Activated gamma-delta T cell treated with anti-CD3 and anti-CD28 coated beads, Interleukin-2, amount 50 U/mL, for 16 hours (primary cell): ENCODE data around the gene DENND1B.

Experiments used
- DNase-seq: peaks from one replicate; pipeline ENCODE4 v3.0.0-alpha.2; 2020; ENCODE audit warnings: low read depth

DENND1B gene

DNA sequence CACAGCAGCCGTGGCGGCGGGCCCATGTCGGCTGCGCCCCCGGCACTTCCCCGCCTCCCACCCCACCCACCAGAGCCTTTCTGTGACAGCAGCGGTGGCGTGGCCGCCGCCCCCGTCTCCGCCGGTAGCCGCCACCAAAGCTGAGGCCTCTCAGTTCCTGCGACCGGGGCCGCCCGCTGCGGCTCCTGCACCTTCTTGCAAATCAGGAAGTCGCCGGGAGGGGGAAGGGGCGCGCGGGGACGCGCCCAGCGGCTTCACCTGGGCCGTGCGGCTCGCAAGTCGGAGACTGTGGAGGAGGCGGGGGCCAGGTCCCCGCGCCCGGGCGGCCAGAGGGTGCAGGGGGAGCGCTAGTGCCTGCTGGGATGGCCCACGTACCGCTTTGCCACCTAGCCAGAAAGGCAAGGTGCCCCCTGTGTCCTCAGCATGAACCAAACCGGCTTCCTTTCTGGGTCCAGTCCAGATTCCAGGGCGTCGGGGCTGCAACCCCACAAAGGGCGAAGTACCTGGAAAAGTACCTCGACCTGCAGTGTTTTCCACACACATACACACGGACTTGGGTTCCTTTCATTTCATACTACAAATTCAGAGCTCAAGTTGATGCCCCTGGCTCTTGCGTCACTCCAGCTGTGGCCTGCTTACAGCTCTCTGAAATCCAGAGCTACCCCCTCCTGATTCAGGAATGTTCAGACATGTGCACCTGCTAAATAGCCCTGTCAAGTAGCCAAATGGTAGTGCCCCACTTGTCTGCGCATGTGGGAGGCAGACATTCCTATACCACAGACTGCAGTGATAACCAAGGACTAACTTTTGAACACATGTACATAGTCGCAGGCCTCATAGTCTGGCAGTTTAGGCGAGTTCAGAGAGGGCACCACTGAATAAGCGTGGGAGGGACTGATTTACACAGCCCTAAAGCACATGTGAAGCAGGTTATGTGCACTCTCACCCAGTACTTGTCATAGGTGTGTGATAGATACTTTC lies at the start of gene DENND1B:
Gene DENND1B (minus strand): TSS at position 199 of the 981 bp plus-strand sequence. CDS start 325 bp downstream, outside the sequence.
- peak; percentile 68 for DNase-seq

DNA sequence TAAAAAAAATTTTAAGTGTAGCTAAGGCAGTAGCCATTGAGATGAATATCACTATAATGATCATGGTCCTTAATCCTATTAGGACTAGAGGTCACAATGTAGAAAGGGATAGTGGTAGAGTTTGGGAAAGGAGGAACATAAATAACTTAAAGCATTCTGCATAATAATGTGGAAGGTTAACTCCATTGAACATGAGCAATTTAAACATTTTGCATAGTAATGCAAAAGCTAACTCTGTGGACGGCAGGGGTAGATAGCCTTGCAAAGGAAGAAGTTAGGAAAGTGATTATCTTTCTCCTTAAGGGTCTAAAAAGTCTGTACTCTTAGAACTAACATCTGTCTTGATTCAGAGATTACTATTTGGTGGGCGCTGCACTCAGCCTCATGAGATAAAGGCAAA lies 39.0 kb upstream of the DENND1B start:
- DNase-seq = no peak

- DNase-seq = no peak
These were observed 38.5 kb upstream of the DENND1B start for GRCh38 chr1:197813741-197814140.

DNA sequence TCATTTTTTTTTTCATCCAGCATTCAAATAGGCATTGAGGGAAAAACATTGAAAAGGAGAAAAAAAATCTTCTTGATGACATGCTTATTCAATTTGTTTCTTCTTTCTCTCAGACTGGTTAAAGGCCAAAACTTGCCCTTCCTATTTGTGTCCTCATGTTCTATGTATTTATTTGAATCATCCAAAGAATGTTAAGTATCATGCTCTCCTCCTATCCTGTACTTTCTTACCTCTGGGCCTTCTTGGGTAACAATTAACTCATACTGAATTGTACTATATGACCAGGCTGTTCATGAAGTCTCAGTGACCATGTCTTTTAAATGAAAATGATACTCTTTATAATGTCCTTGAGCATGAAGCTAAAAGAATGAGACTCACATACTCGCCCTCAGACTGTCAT lies 36.5 kb upstream of the DENND1B start:
- no peak for DNase-seq

- no peak for DNase-seq
These were observed 35.5 kb upstream of the DENND1B start for GRCh38 chr1:197810812-197811211.

- DNase-seq = no peak
These were observed 33.6 kb upstream of the DENND1B start for GRCh38 chr1:197808880-197809279.

GRCh38 chr1:197807739-197808453 lies 32.6 kb upstream of the DENND1B start:
- DNase-seq = no peak

DNA sequence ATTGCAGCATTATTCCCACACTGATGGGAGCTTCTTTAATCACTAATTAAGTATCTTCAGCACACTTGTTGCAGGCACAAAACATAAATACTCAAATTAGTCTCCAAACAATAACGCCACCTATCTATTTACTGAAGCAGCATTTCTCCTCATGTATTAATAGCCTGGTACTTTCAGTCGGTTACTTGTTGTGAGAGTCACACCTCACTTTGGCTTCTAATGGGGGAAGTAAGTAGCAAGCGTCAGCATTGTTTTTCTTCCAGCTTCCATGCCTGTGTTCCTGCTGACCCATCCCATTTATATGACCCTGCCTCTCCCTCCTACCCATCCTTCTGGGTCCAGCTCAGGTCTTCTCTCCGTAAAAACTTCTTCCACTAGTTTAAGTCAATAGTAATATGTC lies 31.9 kb upstream of the DENND1B start:
- DNase-seq = no peak

- DNase-seq = no peak
These were observed 31.4 kb upstream of the DENND1B start for GRCh38 chr1:197806718-197807117.

DNA sequence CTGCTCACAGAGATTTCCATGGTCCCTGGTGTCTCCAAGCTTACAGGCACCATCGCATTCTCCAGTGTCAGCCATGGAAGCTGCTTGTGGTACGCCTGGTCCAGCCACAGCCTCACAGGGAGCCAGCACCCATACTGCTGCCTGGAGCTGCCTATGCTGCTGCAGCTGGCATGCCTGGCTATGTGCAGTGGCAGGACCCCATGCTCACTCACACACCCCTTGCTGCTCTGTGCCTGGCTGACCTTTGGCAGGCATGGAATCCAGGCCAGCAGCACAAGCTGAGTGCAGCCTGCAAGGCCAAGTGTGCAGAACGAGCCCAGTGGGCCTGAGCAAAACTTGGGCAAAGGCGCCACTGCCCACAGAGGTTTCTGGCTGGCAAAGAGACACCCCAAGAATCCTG lies 26.4 kb upstream of the DENND1B start:
- DNase-seq = no peak

DNA sequence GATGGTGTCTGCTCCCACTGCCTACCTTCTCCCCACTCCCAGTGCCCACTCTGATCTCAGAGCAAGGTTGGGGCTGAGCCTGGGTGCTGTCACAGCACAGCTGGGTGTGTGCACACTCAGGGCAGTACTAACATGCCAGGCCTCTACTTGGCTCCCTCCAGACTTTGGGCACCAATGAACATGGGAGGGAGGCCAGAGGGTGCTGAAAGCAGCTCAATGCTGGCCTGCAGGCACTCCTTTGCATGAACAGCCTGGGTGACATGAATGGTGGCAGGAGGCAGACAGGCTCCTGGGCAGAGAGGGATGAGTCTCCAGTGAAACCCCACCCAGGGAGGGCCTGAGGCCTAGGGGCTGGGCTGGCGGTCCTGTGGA lies 25.8 kb upstream of the DENND1B start:
- no peak for DNase-seq

- no peak for DNase-seq
These were observed 25.3 kb upstream of the DENND1B start for GRCh38 chr1:197800379-197801110.

DNA sequence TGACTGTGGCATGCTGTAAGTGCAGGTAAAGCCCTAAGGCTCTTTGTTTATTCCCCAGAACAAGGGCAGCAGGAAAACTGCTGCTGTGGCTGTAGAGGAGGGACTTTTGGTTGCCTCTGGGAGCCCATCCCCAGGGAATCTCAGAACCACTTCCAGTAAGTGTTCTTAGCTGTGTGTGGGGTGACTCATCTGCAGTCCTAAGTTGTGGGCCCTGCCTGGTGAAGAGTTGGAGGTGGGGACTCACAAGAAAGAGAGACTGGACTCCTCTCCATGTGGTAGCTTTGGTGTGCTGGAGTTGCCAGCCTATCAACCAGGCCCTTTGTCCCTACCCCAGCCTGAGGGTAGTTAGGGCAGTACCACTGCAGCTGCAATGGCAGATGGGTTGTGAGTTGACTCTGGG lies 24.0 kb upstream of the DENND1B start:
- no peak for DNase-seq

- DNase-seq = no peak
These were observed 23.2 kb upstream of the DENND1B start for GRCh38 chr1:197798492-197798891.

DNA sequence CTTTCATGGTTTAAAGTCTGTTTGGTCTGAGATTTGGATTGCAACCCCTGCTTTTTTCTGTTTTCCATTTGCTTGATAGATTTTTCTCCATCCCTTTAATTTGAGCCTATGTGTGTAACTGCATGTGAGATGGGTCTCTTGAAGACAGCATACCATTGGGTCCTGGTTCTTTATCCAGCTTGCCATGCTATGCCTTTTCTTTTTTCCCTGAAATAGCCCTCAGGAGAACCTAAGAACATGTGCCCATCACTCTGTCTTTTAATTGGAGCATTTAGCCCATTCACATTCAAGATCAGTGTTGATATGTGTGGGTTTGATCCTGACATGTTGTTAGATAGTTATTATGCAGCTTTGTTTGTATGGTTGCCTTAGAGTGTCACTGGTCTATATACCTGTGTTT lies 21.7 kb upstream of the DENND1B start:
- DNase-seq = no peak

GRCh38 chr1:197788741-197789739 lies 13.8 kb upstream of the DENND1B start:
- no peak for DNase-seq

DNA sequence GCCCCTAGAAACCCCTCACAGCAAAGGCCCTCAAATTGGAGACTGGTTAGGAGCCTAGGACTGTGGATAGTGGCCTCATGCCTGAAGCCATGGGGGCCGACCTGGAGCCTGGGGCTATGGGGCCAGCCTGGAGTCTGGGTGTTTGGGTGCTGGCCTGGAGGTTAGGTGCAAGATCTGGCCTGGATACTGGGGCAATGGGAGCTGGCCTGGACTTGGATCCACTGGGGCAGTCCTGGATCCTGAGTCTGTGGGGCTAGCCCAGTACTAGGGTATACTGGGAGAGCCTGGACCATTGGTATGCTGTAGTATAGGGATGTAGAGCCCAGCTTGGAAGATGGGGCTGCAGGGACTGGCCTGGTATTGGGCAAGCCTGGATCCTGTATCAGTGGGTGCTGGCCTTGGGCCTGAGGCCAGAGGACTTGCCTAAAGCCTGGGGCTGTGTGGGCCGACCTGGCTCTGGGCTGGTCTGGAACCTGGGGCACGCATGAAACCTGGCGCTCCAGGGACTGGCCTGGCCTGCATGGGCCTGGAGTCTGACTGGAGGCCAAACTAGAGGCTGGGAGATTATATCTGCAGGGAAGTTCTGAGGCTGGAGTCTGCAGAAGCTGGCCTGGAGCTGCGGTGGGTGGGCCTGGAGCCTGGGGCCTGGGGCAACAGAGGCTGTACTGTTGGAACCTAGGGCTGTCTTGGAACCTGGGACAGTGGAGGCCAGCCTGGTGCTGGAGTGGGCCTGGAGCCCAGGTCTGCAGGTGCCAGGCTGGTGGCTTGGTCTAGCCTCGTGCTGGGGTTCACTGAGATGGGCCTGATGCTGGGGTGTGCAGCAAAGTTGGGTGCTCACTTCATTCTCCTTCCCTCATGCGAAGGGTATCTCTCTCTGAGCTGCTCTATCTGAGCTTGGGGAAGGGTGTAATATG lies 12.6 kb upstream of the DENND1B start:
- DNase-seq = no peak

- DNase-seq = no peak
These were observed 11.8 kb upstream of the DENND1B start for GRCh38 chr1:197787056-197787455.

- no peak for DNase-seq
These were observed 11.0 kb upstream of the DENND1B start for GRCh38 chr1:197786280-197786679.

- DNase-seq = no peak
These were observed 8.2 kb upstream of the DENND1B start for GRCh38 chr1:197783510-197783948.
